Nucleus accumbens (tissue), 56 donors: ENCODE measurements around the gene ZNF496.
"Not testable (repeated sequence)": the region's sequence is repeated elsewhere in the genome, so short reads cannot be mapped to it uniquely, and the experiment has no call there.

Experiments
- DNase-seq, 56 donors: peaks; one replicate each; lab custom pipeline; 2025; lab: John Stamatoyannopoulos, UW

The ZNF496 gene

DNA sequence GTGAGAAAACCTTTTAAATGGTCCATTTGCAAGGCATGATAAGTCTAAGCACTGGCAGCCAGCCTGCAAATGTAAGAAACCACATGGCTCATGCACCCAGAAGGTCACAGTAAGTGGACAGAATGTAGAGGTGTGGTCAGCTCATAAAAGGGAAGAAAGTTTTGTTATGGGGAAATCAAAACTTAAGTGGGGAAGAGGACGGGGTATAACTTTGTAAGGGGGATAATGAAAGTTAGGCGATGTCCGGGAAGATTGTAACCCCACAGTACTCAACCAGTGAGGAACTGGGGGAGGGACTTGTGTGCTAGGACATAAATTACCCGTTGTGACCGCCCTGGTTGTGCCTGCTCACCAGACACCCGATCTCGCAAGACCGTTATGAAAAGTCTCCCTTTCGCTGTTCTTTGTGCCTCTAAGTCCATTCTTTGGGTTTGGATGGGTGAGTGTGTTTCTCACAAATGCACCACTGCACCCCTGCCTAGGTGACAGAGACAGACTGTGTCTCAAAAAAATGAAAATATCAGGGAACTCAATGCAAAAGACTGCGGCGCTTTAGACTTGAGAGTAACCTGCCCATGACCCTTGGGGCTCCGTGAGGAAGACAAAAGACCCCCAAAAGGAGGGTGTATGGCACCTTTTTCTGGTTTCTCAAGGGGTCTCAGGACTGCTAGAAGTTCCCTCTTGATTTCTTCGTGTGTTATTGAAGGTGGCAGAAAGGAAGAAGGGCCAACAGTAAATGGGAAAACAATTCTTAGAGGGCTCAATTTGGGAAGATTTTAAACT, 28.6 kb upstream of the ZNF496 start:
- DNase-seq, result no peak

DNA sequence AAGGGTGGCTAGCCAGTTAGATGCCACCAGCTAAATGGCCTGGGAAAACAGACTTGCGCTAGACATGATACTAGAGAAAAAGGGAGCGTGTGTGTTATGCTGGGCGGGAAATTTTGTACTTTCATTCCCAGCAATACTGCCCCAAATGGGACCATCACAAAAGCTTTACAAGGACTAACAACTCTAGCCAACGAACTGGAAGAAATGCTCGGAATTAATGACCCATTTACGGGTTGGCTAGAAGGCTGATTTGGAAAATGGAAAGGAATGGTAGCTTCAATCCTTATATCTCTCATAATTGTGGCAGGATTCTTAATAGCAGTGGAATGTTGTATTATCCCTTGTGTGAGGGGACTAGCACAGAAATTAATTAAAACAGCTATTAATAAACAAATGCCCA, 27.9 kb upstream of the ZNF496 start:
- no peak for DNase-seq

DNA sequence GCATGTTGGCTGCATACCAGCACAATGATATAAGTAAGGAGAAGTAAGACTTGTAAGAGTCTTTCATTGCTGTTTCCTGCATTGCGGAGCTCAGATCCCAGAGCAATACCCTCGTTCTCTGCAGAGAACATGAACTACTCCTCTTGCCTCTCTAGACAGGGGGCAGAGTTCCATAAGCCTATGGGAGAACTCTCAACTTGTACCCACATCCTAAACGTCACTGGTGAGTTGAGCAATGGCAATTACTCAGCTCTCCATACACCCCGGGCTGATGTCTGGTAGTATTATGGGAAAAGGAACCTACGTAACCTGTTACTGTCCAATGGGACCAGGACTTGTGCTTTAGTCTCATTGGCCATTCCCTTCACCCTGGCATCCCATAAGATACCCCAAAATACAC, 27.3 kb upstream of the ZNF496 start:
- no peak for DNase-seq

DNA sequence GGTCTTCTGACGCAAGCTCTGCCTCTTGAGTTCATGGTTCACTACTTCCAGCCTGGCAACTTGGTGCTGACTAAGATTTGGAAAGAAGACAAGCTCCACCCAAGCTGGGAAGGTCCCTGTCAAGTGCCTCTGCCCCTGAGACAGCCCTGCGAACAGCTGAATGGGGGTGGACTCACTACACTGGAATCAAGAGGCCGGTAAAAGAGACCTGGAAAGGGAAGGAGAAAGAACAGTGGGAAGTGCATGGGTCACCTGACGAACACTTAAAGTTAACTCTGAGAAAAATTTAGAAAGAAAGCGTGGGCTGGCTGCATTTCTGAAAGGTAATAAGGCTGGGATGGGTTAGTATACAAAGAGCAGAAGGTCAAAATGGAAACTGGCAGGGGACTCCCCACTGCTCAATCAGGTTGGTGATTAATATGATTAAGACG, 26.1 kb upstream of the ZNF496 start:
- DNase-seq, result no peak

DNA sequence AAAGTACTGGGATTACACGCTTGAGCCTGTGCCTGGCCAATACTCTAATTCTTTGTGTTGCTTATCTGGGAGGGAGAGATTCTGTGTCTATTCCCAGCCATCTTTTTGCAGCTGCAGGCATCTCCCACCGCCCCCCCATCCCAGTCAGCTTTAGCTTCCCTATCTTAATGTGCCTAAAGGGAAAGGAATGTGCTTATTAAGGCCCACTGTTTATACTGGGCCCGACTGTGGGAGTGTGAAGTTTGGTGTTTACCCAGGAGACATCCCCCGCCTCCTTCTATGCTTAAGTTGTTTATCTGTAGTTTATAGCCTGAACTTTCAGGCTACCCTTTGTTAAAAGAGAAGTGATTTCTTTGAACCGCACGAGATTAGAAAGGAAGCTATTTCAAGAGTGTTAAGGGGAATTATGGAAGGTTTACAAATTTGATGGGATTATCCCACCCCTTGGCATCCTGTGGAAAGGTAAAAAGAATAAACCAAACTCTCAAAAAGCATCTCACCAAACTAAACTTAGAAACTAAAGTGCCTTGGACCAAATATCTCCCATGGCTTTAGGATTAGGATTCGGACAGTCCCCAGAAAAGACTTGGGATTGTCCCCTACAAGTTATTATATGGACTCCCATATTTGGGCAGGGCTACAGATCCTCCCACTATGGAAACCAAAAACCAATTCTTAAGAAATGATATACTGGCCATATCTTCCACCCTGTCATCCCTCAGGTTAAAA, 25.5 kb upstream of the ZNF496 start:
- DNase-seq, result no peak

DNA sequence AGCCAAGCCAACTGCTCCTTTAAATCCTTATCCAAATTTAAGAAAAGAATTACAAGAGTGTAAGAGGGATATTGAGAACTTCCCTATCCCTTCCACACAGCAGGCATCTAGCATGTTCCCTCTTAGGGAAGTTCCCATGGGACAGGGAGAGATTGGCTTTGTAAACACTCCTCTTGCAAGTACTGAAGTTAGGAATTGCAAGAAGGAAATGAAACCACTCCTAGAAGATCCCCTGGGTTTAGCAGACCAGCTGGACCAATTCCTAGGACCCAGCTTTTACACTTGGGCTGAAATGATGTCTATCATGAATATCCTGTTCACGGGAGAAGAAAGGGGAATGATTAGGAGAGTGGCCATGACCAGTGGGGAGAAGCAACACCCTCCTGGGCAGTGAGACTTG, 23.5 kb upstream of the ZNF496 start:
- DNase-seq, result not testable (repeated sequence)

DNA sequence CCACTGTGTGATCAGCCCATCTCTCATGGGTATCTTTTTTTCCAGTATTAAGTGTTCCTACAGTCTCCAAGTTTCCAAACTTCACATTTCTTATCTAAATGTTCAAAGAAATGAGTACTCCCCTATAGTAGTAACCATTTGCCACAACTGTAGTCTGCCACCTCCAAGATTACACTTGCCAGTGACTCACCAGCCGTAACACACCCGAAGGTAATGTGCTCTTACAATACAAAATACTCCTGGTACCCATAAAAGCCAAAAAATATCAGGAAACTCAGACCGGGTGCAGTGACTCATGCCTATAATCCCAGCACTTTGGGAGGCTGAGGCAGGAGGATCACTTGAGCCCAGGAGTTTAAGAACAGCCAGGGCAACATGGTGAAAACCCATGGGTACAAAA, 20.5 kb upstream of the ZNF496 start:
- DNase-seq, result no peak

DNA sequence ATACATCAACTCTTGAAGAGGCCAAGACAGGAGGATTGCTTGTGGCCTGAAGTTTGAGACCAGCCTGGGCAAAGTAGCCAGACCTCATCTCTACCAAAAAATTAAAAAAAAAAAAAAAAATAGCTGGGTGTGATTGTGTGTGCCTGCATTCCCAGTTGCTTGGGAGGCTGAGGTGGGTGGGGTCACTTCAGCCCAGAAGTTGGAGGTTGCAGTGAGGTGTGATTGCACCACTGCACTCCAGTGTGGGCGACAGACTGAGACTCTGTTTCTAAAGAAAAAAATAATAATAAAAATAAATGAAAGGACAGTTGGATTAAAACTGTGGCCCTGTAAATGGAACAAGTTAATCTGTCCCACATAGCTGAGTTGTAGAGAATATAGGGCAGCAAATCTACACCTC, 18.9 kb upstream of the ZNF496 start:
- no peak for DNase-seq

DNA sequence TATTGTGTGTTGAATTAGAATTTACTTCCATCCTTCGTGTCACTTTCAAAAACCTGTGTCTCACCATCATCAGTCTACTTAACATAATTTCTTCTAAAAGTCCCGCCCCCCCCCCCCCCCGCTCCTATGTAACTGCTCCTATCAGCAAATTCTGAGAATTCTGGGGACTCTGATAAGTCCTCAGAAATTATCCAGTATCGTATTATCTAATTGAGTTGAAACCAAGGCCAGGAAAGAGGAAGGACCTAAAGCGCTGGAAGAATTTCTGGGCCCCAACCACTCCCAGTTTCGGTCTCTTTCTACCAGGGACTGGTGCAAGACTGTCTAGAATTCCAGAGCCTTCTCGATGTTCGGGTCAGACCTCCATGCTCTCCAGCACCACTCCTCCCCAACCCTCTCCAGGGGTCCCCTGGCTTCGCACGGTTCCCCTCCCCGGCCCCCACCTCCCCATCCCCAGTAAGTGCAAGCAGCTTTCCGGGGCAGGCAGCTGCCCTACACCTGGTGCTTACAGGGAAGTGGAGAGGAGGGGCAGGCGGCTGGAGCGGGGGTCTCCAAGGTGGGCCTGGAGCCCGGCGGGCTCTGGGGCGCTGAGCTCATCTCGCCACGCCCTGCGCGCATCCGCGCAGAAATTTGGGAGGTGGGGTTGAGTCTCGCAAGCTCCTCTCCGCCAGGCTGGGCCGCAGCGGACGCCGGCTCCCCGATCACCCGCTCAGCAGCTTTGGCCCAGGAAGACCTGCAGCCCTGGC, 16.0 kb upstream of the ZNF496 start:
- peak in 2 of 56 donors; percentile 4 to 23 for DNase-seq

DNA sequence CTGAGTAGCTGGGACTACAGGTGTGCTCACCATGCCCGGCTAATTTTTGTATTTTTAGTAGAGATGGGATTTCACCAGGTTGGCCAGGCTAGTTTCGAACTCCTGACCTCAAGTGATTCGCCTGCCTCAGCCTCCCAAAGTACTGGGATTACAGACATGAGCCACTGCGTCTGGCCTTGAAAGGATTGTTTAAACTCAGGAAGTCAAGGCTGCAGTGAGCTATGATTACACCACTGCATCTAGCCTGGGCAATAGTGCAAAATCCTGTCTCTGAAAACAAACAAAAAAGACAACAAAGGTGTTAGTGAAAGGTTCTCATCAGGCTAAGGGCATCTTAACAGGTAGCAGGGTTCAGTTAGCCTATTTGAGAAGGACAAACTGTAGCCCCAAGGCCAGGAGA, 14.2 kb upstream of the ZNF496 start:
- no peak for DNase-seq

DNA sequence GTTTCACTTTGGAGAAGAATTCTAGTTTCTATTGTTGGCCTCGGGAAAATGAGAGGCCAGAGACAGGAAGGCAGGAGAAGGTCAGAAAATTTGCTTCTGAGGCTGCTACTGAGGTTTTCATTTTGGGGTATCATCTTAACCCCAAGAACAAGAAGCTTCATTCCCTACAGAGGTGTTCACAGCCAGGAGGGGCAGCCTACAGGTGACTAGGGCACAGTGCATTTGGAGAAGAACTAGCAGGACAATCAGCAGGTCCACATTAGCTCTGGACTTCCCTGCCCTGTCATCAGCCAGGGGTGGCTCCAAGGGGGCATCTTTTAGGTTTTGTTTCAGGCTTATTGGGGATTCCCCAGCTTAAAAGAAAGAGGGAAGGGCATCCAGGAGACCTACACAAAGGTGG, 12.1 kb upstream of the ZNF496 start:
- DNase-seq, result no peak

DNA sequence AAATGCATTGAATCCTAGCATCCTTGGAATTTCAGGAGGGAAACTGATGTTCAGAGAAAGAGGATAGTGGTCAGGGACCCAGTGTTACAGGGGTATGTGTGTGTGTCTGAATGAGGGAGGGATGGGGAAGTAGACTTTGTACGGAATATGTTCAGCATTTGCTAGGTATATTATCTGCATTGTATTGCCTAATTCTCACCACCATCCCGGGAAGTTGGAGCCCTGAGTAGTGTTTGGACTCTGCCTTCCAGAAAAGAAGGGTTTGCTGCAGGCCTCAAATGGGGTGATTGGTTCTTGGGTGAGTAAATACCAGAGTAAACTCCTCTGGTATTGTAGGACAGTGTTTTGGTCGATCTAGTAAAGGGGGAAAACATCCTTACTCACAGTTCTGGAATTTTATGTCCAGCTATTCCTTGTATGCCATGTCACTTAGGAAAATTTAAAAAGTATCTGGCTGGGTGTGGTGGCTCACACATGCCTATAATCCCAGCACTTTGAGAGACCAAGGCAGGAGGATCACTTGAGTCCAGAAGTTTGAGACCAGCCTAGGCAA, 7.1 kb upstream of the ZNF496 start:
- no peak for DNase-seq

DNA sequence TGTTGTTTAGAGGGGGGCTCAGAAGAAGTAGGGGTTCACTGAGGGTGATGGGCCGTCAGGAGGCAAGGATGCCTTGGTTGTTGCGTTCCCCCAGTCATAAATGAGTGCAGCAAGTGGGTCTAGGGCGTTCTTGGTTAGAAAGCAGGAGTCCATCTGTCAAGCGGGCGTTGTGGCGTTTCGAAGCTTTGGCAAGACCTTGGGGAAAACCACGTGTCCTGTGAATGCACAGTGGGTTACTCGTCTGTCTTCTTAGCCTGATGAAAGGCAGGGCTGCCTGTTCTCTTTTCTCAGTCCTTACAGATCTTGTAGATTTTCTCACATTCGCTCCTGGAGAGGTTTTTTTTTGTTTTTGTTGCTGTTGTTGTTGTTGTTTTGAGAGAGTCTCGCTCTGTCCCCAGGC, 6.3 kb upstream of the ZNF496 start:
- no peak for DNase-seq

DNA sequence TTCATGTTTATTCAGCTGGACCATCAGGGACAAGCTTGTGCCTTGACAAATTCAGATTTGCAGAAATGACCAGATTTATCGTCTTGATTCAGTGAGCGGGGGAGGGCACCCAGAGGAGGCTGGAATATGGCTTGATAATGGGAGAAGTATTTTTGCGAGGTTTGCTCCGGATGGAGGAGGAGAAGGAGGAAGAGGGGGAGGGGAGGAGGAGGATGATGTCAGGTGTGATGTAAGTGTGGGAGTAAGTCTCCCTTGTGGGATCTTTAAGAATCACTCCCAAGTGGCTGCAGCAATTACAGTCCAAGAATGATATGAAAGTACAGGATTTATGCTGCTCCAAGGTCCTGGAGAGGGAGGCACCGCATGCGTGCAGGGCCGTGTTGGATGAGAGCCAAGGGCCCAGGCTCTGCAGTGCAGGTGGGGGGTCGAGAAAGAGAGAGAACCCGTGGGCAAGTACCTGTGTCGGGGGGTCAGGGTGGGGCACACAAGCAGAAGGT, 5.6 kb upstream of the ZNF496 start:
- DNase-seq, result peak in 1 of 56 donors; percentile 9

DNA sequence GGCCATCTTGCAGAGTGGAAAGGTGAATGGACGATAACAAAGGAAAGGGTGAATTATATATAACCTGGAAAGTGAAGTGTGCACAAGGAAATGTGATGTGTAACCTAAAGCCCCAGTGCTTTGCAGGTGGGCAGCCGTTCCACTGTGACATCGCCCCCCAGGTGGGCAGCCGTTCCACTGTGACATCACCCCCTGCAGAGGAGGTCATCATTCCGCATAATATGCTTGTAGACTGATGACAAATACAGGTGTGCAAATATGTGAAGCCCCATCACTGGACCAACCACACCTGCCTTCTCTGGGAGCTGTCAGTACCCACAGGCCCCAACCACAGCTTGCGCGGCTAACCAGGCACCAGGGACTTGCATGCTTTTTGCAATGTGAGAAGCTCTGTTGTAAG, 4.7 kb upstream of the ZNF496 start:
- no peak for DNase-seq

DNA sequence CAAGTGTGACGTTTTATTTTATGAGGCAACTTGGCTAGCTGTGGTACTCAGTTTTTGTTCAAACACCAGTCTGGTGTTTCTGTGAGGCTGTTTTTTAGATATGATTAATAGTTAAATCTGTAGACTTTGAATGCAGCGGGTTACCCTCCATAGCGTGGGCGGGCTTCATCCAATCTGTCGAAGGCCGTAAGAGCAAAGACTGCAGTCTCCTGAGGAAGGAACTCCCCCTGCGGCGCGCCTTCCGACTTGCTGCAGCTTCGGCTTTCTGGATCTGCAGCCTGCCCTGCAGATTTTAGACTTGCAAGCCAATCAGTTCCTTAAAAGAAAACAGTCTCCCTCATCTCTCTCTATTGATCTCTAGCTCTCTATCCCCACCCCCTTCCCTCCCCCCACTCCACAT, 4.2 kb upstream of the ZNF496 start:
- peak in 4 of 56 donors; percentile 9 to 39 (median 14) for DNase-seq

DNA sequence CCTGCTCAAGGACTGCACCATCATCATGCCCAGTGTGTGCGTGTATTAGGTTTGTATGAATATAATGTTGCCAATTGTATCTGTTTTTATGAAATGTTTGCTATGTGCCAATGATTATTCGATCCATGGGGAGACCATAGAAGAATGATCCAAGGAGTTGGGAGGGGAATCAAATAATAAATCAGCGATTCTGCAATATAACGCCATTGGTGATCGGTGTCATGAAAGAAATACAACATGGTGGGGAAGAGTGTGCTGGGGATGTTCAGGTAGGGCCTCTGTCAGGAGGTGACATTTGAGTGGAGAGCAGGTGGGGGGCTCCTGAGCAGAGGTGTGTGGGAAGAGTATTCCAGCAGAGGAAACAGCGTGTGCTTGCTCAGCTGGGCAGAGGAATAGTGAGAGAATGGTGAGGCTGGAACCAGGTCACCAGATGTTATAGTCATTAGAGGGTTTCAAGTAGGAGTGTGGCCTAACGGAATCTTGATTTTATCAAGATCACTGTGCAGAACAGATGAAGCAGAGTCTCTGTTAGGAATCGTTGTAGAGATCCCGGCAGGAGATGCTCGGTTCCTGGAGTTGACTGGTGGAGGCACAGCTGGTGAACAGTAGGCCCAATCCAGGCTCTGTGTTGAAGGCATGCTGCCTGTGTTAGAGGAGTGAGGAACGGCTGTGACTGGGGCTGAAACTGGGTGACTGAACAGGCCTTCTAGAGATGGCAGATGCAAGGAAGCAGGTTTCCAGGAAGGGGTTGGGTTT, 2.9 kb upstream of the ZNF496 start:
- no peak for DNase-seq

DNA sequence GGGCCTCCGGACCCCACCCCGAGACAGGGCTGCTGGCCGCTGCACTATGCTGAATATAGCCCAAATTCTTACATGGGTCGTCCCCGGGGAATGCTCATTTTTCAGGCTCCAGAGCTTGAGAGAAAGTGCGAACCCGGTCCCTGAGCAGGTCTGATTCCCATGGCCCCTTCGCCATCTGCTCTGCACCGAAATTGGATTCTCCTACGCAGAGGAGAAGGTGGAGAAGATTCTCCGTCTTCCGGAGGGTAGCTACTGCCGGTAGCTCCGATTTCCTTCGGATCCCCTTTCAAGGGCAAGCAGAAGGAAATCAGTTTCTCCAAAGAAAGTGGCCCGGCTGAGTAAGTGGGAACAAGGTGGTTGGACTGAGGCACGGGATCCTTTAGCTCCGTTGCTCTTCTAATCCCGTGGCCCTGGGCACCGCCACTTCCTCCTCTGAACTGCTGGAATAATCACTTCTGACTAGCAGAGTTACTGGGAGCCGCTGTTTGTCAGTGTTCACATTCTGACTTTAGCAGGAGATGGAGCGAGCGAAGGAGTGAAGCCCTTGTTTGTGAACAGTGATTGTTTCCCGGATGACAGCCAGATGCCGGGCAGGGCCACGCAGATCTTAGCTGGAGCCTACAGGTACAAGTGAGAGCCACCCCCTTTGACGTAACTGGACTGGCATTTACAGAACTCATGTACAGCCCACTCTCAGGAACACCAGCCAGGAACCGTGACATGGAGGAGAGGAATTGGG, 1.1 kb upstream of the ZNF496 start:
- peak in 32 of 56 donors; percentile 7 to 58 (median 31) for DNase-seq

DNA sequence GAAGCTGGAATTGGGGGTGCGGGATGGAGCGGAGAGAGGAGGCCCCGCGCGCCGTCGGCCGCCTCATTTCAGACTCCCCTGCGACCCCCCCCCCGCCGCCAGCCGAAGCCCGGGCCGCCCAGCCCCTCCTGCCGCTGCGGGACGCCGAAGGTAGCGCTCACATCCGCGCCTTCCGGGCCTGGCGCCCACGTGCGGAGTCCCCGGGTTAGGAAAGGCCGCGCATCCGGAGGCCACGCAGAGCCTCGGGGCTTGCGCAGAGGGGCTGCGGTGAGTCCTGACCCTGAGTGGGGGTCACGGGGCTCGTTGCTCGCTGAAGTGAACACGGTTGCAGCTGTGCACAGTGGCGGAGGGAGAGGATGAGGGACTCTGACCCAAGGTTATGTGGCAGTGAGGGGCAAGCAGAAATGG, 552 bp upstream of the ZNF496 start:
- DNase-seq, result peak in 27 of 56 donors; percentile 18 to 69 (median 40)
